ENCODE measurements around the gene SNRNP35.

DNA sequence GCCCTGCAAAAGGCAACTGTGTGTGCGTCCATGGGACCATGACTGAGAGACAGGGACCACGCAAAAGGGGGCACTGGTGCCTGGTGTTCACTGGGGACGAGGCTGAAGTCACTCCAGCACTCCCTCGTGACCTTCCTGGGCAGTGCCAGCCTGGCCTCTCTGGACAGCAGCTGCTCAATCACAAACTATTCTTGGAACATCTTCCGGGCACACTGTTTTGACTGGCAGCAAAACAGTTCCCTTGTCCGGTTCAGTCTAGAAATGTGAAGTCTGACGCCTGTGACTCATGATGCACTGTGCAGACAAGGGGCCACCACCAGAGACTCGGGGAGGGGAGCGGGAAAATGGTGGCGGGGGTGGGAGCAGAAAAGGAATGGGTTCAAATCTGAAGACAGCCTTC lies 20.8 kb downstream of the SNRNP35 start:
- TF ChIP-seq FOXP2 (optimal IDR thresholded peaks at IDR 0.05; ENCODE audit: control extremely low read depth, extremely low read length, insufficient read depth) (no peak), POLR2AphosphoS5 (IDR thresholded peaks at IDR 0.05; ENCODE audit: borderline replicate concordance, low read depth, low read length) (no peak)
